SK-MEL-5 (cell line): ENCODE measurements around the gene THRSP. TPM values are rescaled to one million over a fixed set of nuclear protein-coding genes. Genes with fewer than 3 reads are reported as not detected.
"Not testable (repeated sequence)": the region's sequence is repeated elsewhere in the genome, so short reads cannot be mapped to it uniquely, and the experiment has no call there.

Experiments used
- DNase-seq: peaks from one replicate; pipeline ENCODE4 v3.0.0-alpha.2; 2016; ENCODE audit warnings: low read depth, low spot score
- in situ Hi-C: cut with HindIII; loops from 2 replicates; pipeline ENCODE4 v1.10.0; 2016; ENCODE audit warnings: low sequenced_read_pairs, high pct_unique_total_duplicates, low pct_unique_long_range_greater_than_20kb
- total RNA-seq: library from RNA; depleted of rRNA; stranded (reverse); fragments of >200 nt; shearing (Covaris generic); gene quantifications from 2 replicates; pipeline ENCODE4 v1.2.3, GENCODE V29; 2014

Gene THRSP
- total RNA-seq, 1 experiment from 2014 or later, result not detected

DNA sequence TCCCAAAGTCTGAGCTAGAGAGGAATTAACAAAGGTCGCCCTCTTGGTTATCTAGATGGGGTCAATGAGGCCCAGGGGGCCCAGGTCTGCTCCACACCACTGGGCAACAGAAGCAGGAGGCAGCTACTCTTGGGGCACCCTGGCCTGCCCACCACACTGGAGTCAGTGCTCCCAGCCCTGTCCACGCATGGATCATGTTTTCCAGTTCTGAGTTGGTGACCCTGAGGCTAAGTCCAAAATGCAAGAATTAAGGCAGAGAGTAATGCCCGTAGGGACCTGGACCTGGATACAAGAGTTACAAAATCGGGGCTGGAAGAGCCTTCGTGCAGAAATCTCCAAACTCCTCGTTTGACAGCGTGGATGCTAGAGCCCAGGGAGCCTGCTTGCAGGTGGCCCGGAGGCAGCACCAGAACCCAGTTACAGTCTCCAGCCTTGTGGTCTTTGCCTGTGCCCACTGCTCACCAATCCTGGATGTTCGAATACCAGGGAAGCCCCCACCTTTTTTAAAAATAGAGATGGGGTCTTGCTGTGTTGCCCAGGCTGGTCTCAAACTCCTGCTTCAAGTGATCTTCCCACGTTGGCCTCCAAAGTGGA, 6.1 kb upstream of the THRSP start:
- DNase-seq, result no peak
- in situ Hi-C loops, result no loop called here

DNA sequence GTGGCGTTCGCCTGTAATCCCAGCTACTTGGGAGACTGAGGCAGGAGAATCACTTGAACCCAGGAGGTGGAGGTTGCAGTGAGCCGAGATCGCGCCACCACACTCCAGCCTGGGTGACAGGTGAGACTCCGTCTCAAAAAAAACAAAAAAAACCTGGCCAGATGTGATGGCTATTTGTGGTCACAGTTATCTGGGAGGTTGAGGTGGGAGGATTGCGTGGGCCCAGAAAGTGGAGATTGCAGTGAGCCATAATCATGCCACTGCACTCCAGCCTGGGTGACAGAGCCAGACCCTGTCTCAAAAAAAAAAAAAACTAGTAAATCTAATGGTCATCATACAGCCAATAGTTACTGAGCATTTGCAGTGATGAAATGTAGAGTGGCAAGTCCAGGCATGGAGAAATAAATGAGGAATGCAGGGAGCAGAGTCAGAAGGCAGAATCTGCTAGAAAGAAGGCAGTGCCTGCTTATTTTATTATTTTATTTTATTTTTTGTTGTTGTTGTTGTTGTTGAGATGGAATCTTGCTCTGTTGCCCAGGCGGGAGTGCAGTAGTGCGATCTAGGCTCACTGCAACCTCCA, 3.8 kb upstream of the THRSP start:
- in situ Hi-C loops, result not testable (repeated sequence)

DNA sequence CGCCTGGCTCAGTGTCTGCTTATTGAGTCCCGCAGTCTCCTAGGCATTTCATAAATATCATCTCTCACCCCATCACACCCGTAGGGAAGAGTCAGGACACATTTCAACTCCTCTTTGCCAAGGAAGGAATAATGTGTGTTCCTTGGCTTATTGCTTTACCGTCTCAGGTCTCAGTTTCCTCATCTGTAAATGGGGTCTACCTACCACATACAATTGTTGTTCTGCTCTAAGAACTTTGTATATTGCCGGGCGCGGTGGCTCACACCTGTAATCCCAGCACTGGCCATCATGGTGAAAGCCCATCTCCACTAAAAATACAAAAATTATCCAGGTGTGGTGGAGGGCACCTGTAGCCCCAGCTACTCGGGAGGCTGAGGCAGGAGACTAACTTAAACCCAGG, 3.1 kb upstream of the THRSP start:
- in situ Hi-C loops, result no loop called here

More for the DNA sequence above, 3.8 kb upstream of the THRSP start:
- not testable (repeated sequence) for DNase-seq

DNA sequence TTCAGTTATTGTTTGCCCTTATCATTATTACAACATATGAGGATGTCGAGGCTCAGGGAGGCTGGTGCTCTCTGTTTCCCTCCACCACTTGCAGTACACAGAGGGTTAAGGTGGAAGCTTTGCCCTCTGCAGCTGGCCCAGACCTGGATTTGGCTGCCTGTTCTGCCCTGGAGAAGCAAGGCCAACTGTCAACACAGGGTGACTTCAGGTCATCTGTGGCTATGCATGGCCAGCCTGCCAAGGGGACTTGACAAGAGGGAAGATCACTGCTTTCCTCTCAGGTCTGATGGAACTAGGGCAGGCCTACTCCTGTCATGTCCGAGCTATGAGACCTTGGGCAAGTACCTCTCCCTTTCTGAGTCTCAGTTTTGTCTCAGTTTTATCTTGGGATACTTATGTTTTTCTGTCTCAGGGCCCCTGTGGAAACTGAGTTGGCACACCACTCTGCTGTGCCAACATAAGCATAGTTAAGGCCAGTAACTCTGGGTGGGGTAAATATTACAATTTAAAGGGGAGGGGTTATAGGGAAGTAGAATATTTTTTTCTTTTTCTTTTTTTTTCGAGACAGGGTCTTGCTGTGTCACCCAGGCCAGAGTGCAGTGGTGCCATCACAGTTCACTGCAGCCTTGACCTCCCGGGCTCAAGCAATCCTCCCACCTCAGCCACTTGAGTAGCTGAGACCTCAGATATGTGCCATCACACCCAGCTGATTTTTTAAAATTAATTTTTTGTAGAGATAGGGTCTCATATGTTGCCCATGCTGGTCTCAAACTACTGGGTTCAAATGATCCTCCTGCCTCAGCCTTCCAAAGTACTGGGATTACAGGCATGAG, 2.4 kb upstream of the THRSP start:
- in situ Hi-C loops, result no loop called here
- DNase-seq, result no peak

More for the DNA sequence above, 3.1 kb upstream of the THRSP start:
- DNase-seq, result no peak

DNA sequence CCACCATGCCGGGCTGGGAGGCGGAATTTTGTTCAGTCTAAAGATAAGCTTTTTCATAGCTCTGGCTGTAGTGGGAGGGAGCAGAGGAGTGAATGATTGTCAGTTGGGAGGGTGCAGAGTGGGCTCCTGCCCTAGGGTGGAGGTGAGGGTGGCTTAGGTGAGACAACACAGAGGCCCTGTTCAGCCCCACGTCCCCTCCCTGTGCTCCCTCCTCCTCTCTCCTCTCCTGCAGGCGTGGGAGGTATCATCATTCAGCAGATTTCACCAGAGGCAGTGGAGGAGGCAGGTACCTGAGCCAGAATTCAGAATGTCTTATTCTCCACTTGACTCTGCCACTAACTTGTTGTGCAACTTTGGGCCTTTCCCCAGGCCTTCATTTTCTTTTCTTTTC, 1.7 kb upstream of the THRSP start:
- in situ Hi-C loops, result no loop called here
- DNase-seq, result no peak

DNA sequence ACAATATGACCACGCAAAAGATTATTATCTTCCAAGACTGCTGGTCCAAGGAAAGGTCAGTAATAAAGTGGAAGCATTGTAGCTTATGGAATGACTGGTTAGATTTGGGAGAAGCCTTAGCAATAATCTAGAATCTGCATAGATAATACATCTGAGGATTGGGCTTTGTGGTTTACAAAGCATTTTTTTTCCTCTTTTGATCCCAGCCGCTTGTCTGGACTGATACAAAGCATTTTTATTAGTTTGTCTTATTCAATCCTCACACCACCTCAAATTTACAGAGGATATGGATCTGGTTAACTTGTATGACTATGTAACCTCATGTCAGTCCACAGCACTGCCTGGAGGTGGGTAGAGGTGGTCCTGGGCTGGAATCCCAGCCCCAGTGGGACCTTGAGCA, 990 bp upstream of the THRSP start:
- in situ Hi-C loops, result no loop called here
- no peak for DNase-seq

DNA sequence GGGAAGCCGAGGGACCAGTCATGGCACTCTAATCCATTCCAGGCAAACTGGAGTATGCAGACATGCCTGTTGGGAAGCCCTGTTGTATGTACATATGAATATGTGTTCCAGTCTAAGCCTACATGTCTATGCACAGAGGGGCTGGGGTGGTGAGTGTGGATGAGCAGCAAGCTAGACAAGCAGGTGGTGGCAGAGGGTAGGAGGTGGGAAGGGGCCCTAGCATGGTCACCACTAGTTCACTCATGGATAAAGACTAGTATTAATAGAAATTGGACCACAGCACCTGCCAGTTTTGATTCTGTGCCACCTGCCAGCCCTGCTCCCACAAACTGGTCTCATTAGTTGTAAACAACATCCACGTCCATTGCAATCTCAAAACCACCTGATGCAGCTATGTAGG, 1.5 kb downstream of the THRSP start:
- in situ Hi-C loops, result no loop called here
- no peak for DNase-seq

DNA sequence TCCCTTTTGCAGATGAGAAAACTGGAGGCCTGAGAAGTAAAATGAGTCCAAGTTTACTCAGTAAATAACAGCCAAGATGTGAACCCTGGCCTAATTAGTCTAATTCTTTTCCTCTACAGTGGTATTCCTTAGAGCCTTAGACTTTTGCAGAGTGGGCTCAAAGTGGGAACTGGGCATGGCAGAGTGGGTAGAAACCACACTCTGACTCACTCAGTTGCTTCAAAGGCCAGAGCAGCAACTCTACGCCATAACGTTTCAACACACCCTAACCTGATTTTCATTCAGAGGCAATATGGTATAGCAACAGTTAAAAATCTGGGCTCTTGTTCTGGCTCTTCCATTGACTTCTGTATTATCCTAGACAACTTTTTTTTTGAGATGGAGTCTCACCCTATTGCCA, 2.8 kb downstream of the THRSP start:
- in situ Hi-C loops, result no loop called here
- no peak for DNase-seq

DNA sequence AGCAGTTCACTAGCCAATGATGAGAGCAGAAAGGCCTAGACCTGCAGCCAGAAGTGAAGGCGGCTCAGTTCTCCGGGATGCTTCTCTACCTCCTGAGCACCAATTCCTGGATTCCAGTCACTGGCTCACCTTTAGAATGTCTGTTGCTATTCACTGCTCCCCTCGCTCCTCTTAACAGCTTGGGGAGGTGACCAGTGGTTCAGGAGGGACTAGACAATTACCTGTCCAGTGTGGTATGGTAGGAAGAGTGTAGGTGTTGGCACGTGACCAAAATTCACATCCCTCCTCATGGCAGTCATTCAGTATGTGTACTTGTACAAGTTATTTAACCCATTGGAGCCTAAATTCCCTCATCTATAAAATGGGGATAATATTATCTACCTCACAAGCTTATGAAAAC, 4.0 kb downstream of the THRSP start:
- DNase-seq, result no peak
- in situ Hi-C loops, result no loop called here

DNA sequence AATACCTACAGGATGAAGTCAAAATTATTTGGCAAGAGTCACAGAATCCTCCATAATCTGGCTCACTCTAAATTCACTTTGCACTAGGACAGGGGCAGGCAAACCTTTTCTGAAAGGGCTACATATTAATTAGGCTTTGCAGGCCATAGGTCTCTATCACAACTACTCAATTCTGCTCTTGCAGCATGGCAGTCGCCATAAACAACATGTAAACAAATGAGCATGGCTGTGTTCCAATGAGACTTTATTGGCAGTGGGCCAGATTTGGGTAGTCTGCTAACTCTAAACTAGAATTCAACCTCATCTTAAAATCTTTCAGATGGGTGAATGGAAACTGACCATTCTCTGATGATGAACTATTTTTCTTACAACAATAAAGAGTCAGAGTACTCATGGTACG, 5.8 kb downstream of the THRSP start:
- no peak for DNase-seq

DNA sequence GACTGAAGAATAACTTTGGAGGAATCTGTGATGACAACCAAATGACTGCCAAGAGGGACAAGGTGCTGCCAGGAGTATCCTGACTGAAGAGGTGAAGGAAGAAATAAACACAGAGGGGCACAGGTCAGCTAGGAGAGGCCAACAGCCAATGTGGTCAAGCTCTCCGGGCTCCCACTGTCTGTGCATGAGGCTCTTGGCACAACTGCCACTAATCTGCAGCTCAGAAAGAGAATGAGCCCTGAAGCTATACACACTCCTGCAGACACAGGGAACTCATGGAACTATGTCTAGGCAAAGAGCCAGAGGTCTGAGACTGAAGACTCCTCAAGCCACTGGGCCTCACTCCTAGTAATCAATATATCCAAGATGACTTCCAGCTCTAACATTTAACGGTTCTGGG, 7.0 kb downstream of the THRSP start:
- no peak for DNase-seq
- in situ Hi-C loops, result no loop called here

More for the DNA sequence above, 5.8 kb downstream of the THRSP start:
- in situ Hi-C loops, result no loop called here

DNA sequence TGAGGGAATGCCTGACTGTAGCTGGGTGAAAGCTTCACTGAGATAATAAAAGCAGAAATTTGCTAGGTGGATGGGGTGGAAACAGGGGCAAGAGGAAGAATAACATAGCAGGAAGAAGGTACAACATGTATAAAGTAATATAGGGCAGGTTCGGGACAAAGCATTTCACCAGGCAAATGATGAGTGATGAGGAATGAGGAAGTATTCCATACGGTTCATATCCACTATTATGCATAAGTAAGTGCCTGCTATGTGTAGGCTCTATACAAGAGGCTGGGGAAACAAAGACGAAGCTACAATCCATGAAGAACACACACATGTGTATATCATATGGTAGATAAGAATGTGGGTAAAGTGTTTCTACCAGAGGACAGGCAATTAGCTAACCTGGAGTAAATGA, 8.1 kb downstream of the THRSP start:
- no peak for DNase-seq

DNA sequence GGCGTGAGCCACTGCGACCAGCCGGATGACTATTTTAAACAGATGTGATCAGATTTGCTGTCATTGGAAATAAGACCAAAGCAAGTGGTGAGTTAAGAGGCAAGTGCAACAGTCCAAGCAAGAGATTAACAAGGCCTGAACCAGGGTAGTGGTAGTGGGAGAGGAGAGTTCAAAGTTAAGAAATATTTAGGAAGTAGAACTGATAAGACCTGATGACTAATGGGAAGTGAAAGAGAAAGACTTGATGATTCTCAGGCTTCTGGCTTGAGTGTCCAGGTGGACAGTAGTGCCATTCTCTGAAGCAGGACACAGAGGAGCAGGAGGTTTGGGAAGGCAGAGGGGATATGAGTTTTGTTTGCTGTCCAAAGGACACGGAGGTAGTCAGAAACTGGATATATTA, 8.8 kb downstream of the THRSP start:
- no peak for DNase-seq
- in situ Hi-C loops, result no loop called here

More for the DNA sequence above, 8.1 kb downstream of the THRSP start:
- in situ Hi-C loops, result no loop called here

DNA sequence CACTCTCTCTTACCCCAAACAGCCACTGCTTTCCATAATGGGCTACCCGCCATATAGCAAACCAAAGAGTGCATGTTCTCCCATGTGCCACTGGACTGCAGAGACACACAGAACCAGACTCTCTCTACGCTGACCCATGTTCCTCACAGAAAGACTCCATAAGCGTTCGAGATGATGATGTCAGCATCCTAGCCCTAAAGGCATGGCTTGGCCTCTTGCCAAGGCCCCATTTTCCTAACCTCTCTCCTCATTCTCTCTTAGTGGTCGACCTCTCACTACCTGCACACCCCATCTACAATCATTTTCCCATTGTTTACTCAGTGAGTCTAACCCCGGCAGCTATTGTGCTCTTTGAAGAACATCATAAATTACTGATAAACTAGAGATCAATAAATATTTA, 11.1 kb downstream of the THRSP start:
- in situ Hi-C loops, result no loop called here
- no peak for DNase-seq

DNA sequence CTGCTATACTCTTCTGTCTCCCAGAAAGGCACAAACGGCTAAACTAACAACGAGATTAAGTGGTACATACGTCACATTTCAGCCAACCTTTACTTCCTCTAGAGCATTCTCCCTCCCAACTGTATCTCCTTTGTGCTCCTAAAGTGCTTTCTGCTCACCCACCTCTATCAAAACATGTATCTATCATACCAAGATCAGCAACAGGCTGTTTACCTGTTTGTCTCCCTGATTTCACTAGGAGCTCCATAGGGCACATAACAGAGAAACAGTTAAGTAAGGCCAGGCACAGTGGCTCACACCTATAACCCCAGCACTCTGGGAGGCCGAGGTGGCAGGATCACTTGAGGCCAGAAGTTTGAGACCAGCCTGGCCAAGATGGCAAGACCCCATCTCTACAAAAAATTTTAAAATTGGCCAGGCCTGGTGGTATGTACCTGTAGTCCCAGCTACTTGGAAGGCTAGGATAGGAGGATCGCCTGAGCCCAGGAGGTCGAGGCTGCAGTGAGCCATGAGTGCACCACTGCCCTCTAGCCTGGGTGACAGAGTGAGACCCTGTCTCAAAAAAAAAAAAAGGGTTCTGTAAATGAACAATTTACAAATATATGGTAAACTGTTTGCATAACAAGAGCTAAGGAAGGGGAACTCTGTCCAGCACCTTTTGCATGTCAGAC, 13.2 kb downstream of the THRSP start:
- in situ Hi-C loops, result no loop called here
- DNase-seq, result no peak

DNA sequence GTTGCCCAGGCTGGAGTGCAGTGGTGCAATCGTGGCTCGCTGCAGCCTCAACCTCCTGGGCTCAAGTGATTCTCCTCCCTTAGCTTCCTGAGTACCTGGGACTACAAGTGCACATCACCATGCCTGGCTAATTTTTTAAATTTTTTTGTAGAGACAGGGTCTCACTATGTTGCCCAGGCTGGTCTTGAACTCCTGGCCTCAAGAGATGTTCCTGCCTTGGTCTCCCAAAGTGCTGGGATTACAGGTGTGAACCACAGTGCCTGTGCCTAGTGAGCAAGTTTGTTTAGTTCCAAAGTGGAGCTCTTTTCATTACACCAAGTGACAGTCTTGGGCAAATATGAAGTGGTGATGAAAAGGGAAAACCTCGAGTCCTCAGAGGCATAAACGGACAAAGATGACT, 13.9 kb downstream of the THRSP start:
- DNase-seq, in situ Hi-C loops: not testable (repeated sequence)

DNA sequence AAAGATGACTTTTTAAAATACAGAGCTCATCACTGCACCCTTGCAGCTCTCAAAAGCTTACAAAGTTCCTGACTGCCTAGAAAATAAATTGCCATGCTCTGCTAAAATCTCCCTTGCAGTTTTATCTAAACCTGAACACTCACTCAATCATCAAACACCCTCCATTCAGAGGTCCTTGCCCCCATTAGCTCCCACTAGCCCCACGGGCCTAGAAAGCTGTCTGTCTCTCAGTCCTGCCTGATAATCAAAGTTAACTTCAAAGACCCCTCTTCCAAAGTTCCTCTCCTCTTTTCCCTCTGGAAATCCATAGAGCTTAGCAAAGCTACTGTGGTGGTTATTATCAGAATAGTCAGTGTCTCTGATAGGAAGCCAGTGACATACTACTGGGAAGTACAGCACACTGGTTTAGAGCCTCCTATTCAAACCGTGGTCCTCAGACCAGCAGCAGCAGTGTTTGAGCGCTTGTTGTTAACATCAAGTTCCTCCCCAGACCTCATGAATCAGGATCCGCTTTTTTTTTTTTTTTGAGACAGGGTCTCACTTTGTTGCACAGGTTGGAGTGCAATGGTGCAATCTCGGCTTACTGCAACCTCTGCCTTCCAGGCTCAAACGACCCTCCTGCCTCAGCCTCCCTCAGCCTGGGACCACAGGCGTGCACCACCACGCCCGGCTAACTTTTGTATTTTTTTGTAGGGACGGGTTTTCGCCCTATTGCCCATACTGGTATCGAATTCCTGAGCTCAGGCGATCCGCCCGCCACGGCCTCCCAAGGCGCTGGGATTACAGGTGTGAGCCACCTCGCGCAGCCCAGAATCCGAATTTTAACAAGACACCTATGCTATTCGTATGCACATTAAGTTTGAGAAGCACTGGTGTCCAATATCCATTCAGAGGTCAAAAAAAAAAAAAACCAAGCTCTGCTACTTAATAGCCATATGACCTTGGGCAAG, 14.8 kb downstream of the THRSP start:
- in situ Hi-C loops, result no loop called here
- DNase-seq, result no peak
